HTERT RPE-1 (cell line): Measurements from ENCODE around the gene PDZD7.
"Not testable (repeated sequence)": the region's sequence is repeated elsewhere in the genome, so short reads cannot be mapped to it uniquely, and the experiment has no call there.

Source experiments
- in situ Hi-C: fragments of 300-500 bp; cut with MboI; formaldehyde crosslinking; loops from 4 replicates; pipeline ENCODE4 v1.14.3; 2020; ENCODE audit warnings: low sequenced_read_pairs

The PDZD7 gene

GRCh38 chr10:101041252-101041761, 10.4 kb upstream of the PDZD7 start:
- in situ Hi-C loops: no loop called here

- in situ Hi-C loops: no loop called here
Observed at GRCh38 chr10:101040851-101041250, 9.9 kb upstream of the PDZD7 start.

- in situ Hi-C loops: no loop called here
Observed at GRCh38 chr10:101040061-101040460, 9.1 kb upstream of the PDZD7 start.

GRCh38 chr10:101038484-101038883, 7.6 kb upstream of the PDZD7 start:
- in situ Hi-C loops: no loop called here

- in situ Hi-C loops: no loop called here
Observed at GRCh38 chr10:101036726-101037125, 5.8 kb upstream of the PDZD7 start.

- in situ Hi-C loops: no loop called here
Observed at GRCh38 chr10:101035916-101036702, 5.2 kb upstream of the PDZD7 start.

- in situ Hi-C loops: no loop called here
Observed at GRCh38 chr10:101035314-101035713, 4.4 kb upstream of the PDZD7 start.

- in situ Hi-C loops: not testable (repeated sequence)
Observed at GRCh38 chr10:101034404-101034803, 3.5 kb upstream of the PDZD7 start.

GRCh38 chr10:101033276-101033675, 2.3 kb upstream of the PDZD7 start:
- in situ Hi-C loops: no loop called here

GRCh38 chr10:101032637-101033224, 1.8 kb upstream of the PDZD7 start:
- in situ Hi-C loops: no loop called here

- in situ Hi-C loops: no loop called here
Observed at GRCh38 chr10:101031796-101032636, 1.1 kb upstream of the PDZD7 start.

- in situ Hi-C loops: no loop called here
Observed at GRCh38 chr10:101030496-101031127, 317 bp downstream of the PDZD7 start.

GRCh38 chr10:101029520-101030295, 1.2 kb downstream of the PDZD7 start:
- in situ Hi-C loops: no loop called here

- in situ Hi-C loops: no loop called here
Observed at GRCh38 chr10:101028446-101029337, 2.2 kb downstream of the PDZD7 start.

- in situ Hi-C loops: no loop called here
Observed at GRCh38 chr10:101027106-101027720, 3.7 kb downstream of the PDZD7 start.

GRCh38 chr10:101022967-101023705, 7.8 kb downstream of the PDZD7 start:
- in situ Hi-C loops: no loop called here

GRCh38 chr10:101021692-101022251, 9.2 kb downstream of the PDZD7 start:
- in situ Hi-C loops: no loop called here

GRCh38 chr10:101021239-101021638, 9.7 kb downstream of the PDZD7 start:
- in situ Hi-C loops: no loop called here
